ENCODE data around the gene MUC5AC. TPM values are rescaled to one million over a fixed set of nuclear protein-coding genes. Genes with fewer than 3 reads are reported as not detected.

Gene MUC5AC
- total RNA-seq, 1 donor from 2014 or later: not detected

- Mint-ChIP-seq H3K27ac (ENCODE audit: unreplicated experiment) (no peak overlapping the region), H3K9me3 (ENCODE audit: unreplicated experiment) (no peaks in the 10 kb centered on the region), H3K27me3 (ENCODE audit: unreplicated experiment) (no peaks in the 10 kb centered on the region), H3K4me3 (ENCODE audit: unreplicated experiment) (no peak overlapping the region), H3K36me3 (ENCODE audit: low read depth, unreplicated experiment) (no peaks in the 10 kb centered on the region), H3K4me1 (ENCODE audit: unreplicated experiment) (peaks cover 8% of the 10 kb centered on the region)
- no peak for TF ChIP-seq CTCF (IDR thresholded peaks at IDR 0.05; ENCODE audit: unreplicated experiment)
- no peak for DNase-seq (ENCODE audit: low spot score)
Observed at GRCh38 chr11:1219446-1219833, 61.7 kb downstream of the MUC5AC start.

- peaks cover 8% of the 10 kb centered on the region for H3K4me1 Mint-ChIP-seq (ENCODE audit: unreplicated experiment)
Observed at GRCh38 chr11:1219834-1220815, 62.4 kb downstream of the MUC5AC start.

GRCh38 chr11:1220941-1221721, 63.4 kb downstream of the MUC5AC start:
- H3K27ac Mint-ChIP-seq (ENCODE audit: unreplicated experiment): no peak overlapping the region
- H3K4me3 Mint-ChIP-seq (ENCODE audit: unreplicated experiment): no peak overlapping the region
- no peaks in the 10 kb centered on the region for H3K36me3 Mint-ChIP-seq (ENCODE audit: low read depth, unreplicated experiment)
- H3K9me3 Mint-ChIP-seq (ENCODE audit: unreplicated experiment): no peaks in the 10 kb centered on the region
- H3K4me1 Mint-ChIP-seq (ENCODE audit: unreplicated experiment): peaks cover 8% of the 10 kb centered on the region
- H3K27me3 Mint-ChIP-seq (ENCODE audit: unreplicated experiment): no peaks in the 10 kb centered on the region
- no peak for TF ChIP-seq CTCF (IDR thresholded peaks at IDR 0.05; ENCODE audit: unreplicated experiment)
- no peak for DNase-seq (ENCODE audit: low spot score)

More at GRCh38 chr11:1219834-1220815, 62.4 kb downstream of the MUC5AC start:
- no peak overlapping the region for H3K4me3 Mint-ChIP-seq (ENCODE audit: unreplicated experiment)
- no peak for DNase-seq (ENCODE audit: low spot score)
- H3K27me3 Mint-ChIP-seq (ENCODE audit: unreplicated experiment): no peaks in the 10 kb centered on the region
- TF ChIP-seq CTCF (IDR thresholded peaks at IDR 0.05; ENCODE audit: unreplicated experiment): no peak
- no peak overlapping the region for H3K27ac Mint-ChIP-seq (ENCODE audit: unreplicated experiment)
- no peaks in the 10 kb centered on the region for H3K9me3 Mint-ChIP-seq (ENCODE audit: unreplicated experiment)
- H3K36me3 Mint-ChIP-seq (ENCODE audit: low read depth, unreplicated experiment): no peaks in the 10 kb centered on the region

GRCh38 chr11:1221848-1222311, 64.1 kb downstream of the MUC5AC start:
- Mint-ChIP-seq H3K4me1 (ENCODE audit: unreplicated experiment) (peaks cover 8% of the 10 kb centered on the region), H3K4me3 (ENCODE audit: unreplicated experiment) (no peak overlapping the region), H3K9me3 (ENCODE audit: unreplicated experiment) (no peaks in the 10 kb centered on the region), H3K36me3 (ENCODE audit: low read depth, unreplicated experiment) (no peaks in the 10 kb centered on the region), H3K27ac (ENCODE audit: unreplicated experiment) (no peak overlapping the region), H3K27me3 (ENCODE audit: unreplicated experiment) (no peaks in the 10 kb centered on the region)
- no peak for TF ChIP-seq CTCF (IDR thresholded peaks at IDR 0.05; ENCODE audit: unreplicated experiment)
- no peak for DNase-seq (ENCODE audit: low spot score)
